PC-3 (cell line): ENCODE results near the gene BICD2. TPM values are rescaled to one million over a fixed set of nuclear protein-coding genes. Genes with fewer than 3 reads are reported as not detected.

Experiments
- ATAC-seq: fragments of 200-7000 bp; cut with Tn5 transposase; 2 replicates; pipeline ENCODE4 v1.9.1; 2020; ENCODE audit warnings: mild to moderate bottlenecking, moderate library complexity
- BruUV-seq: library from RNA; stranded (reverse); fragments of 400-500 nt; replicated peaks from 2 replicates; lab custom pipeline; 2021; lab: Mats Ljungman, UMichigan
- CTCF ChIA-PET: fragments of 300-600 bp; sonication (Branson Sonifier 250); formaldehyde crosslinking; loops from one replicate; lab custom pipeline; 2022; ENCODE audit warnings: antibody characterized with exemption; lab: Charles Lee
- POLR2A ChIA-PET: fragments of 300-600 bp; sonication (Branson Sonifier 250); formaldehyde crosslinking; loops from one replicate; lab custom pipeline; 2022; ENCODE audit warnings: antibody characterized with exemption; ENCODE audit not compliant: unreplicated experiment; lab: Charles Lee
- DNase-seq: peaks from one replicate; pipeline ENCODE4 v3.0.0-alpha.2; 2015
- H2AFZ ChIP-seq: fragments of 300-600 bp; sonication (generic); 2 replicates; pipeline ENCODE4 v1.6.0; 2016; ENCODE audit warnings: antibody characterized with exemption, low read length
- H3F3A ChIP-seq: fragments of 300-600 bp; sonication (generic); one replicate; pipeline ENCODE4 v1.6.0; 2017; ENCODE audit warnings: antibody characterized with exemption, low read length, control low read depth, mild to moderate bottlenecking; ENCODE audit not compliant: unreplicated experiment
- H3K27ac ChIP-seq: fragments of 300-600 bp; sonication (generic); 2 replicates; pipeline ENCODE4 v1.5.1; 2016; ENCODE audit warnings: mild to moderate bottlenecking, low read length
- H3K27me3 ChIP-seq: fragments of 300-600 bp; sonication (generic); 2 replicates; pipeline ENCODE4 v1.6.1; 2016; ENCODE audit warnings: low read length, mixed read lengths
- H3K36me3 ChIP-seq: fragments of 300-600 bp; sonication (generic); 2 replicates; pipeline ENCODE4 v1.6.1; 2016; ENCODE audit warnings: low read depth, mixed run types, low read length, mixed read lengths
- H3K4me1 ChIP-seq: fragments of 300-600 bp; sonication (generic); 2 replicates; pipeline ENCODE4 v1.5.1; 2016; ENCODE audit warnings: low read length; ENCODE audit not compliant: insufficient read depth
- H3K4me2 ChIP-seq: fragments of 300-600 bp; sonication (generic); 2 replicates; pipeline ENCODE4 v1.6.0; 2016; ENCODE audit warnings: low read length
- H3K4me3 ChIP-seq: fragments of 300-600 bp; sonication (generic); 2 replicates; pipeline ENCODE4 v1.5.1; 2016; ENCODE audit warnings: mild to moderate bottlenecking, low read length, mixed read lengths
- H3K79me2 ChIP-seq: fragments of 300-600 bp; sonication (generic); 2 replicates; pipeline ENCODE4 v1.6.1; 2017; ENCODE audit warnings: low read length, mixed read lengths
- H3K9ac ChIP-seq: fragments of 300-600 bp; sonication (generic); 2 replicates; pipeline ENCODE4 v1.6.0; 2016; ENCODE audit warnings: mild to moderate bottlenecking, low read length
- H3K9me2 ChIP-seq: fragments of 300-600 bp; sonication (generic); replicated peaks from 2 replicates; pipeline ENCODE4 v1.6.1; 2016; ENCODE audit warnings: mixed run types, low read length, mixed read lengths
- H3K9me3 ChIP-seq: fragments of 300-600 bp; sonication (generic); 2 replicates; pipeline ENCODE4 v1.6.1; 2016; ENCODE audit warnings: low read length, mixed read lengths
- H4K20me1 ChIP-seq: fragments of 300-600 bp; sonication (generic); 2 replicates; pipeline ENCODE4 v1.6.1; 2016; ENCODE audit warnings: low read length, mixed read lengths
- EZH2 ChIP-seq: fragments of 300-600 bp; sonication (generic); IDR thresholded peaks from one replicate; pipeline ENCODE4 v1.6.1; 2017; ENCODE audit warnings: antibody characterized with exemption, mild to moderate bottlenecking, low read length; ENCODE audit not compliant: unreplicated experiment
- EZH2phosphoT487 ChIP-seq: fragments of 300-600 bp; sonication (generic); IDR thresholded peaks from 2 replicates; pipeline ENCODE4 v1.6.1; 2018; ENCODE audit warnings: mild to moderate bottlenecking, antibody characterized with exemption, low read length, borderline replicate concordance
- intact Hi-C: fragments of 100-400 bp; cut with micrococcal nuclease; formaldehyde crosslinking; loops from 2 replicates; pipeline ENCODE4 v1.9.0; 2023
- total RNA-seq: library from RNA; depleted of rRNA; stranded (reverse); fragments of >200 nt; gene quantifications from 2 replicates; pipeline ENCODE4 v1.2.3, GENCODE V29; 2014
- TF ChIP-seq, protein P1 (sequence below): fragments of 300-600 bp; sonication (generic); conservative IDR thresholded peaks from 2 replicates; pipeline ENCODE4 v1.5.1; 2017; ENCODE audit warnings: antibody characterized with exemption, low read depth, mild to moderate bottlenecking, low read length

BICD2 gene
- total RNA-seq, 1 experiment from 2014 or later, result 26.3 TPM

DNA sequence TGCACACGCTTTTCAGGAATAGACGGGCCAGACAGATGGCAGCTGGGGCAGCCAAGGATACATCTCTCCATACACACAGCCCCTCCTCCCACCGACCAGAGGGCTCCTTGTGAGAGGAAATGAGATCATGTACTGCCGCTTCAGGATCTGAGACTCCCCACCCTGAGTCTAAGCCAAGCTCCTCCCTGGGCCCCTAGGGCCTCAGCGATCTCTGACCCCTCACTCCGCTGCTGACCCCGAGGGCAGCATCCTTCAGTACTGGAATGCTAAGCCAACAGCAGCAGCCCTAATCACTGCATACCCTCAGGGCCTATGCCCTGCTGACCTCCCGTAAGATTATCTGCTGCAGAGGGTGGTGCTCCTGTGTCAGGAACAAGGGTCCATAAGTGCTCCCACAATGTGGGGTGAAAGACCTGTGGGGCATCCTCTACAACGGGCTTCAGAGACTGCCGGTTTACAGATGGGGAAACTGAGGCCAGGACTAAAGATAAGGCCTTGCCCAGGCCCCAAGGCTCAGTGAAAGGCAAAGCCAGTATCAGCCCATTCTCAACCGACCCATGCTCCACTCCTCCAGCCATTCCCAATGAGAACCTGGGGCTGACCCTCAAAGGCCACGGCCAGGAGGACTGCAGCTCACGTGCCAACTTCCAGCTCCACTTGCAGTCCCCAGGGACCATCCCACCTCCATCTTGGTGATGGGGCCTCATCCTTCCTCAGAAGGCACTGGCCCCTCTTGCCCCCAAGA lies 37.5 kb downstream of the BICD2 start:
- no peaks in the 10 kb centered on the region for H3F3A ChIP-seq
- peaks cover 19% of the 10 kb centered on the region; the same call in 1 of the 2 replicates for H3K79me2 ChIP-seq
- H3K27ac ChIP-seq, result no peak overlapping the region
- ChIA-PET POLR2A (no interaction called here), CTCF (no interaction called here)
- no peak overlapping the region for H3K4me3 ChIP-seq
- no peaks in the 10 kb centered on the region for H4K20me1 ChIP-seq
- no peak overlapping the region for H3K9ac ChIP-seq
- DNase-seq, result no peak
- TF ChIP-seq EZH2, result no peak
- no peak for TF ChIP-seq EZH2phosphoT487
- TF ChIP-seq, protein P1, sequence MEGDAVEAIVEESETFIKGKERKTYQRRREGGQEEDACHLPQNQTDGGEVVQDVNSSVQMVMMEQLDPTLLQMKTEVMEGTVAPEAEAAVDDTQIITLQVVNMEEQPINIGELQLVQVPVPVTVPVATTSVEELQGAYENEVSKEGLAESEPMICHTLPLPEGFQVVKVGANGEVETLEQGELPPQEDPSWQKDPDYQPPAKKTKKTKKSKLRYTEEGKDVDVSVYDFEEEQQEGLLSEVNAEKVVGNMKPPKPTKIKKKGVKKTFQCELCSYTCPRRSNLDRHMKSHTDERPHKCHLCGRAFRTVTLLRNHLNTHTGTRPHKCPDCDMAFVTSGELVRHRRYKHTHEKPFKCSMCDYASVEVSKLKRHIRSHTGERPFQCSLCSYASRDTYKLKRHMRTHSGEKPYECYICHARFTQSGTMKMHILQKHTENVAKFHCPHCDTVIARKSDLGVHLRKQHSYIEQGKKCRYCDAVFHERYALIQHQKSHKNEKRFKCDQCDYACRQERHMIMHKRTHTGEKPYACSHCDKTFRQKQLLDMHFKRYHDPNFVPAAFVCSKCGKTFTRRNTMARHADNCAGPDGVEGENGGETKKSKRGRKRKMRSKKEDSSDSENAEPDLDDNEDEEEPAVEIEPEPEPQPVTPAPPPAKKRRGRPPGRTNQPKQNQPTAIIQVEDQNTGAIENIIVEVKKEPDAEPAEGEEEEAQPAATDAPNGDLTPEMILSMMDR, result no peak
- no peaks in the 10 kb centered on the region for H3K9me2 ChIP-seq
- no peaks in the 10 kb centered on the region for H3K27me3 ChIP-seq
- no peak for ATAC-seq
- no peak overlapping the region for H3K4me2 ChIP-seq
- H3K9me3 ChIP-seq, result no peaks in the 10 kb centered on the region
- H2AFZ ChIP-seq, result no peak overlapping the region
- no peaks in the 10 kb centered on the region; the same call in 1 of the 2 replicates for H3K36me3 ChIP-seq
- intact Hi-C loops, result no loop called here
- BruUV-seq, result no TSS peak
- H3K4me1 ChIP-seq, result no peaks in the 10 kb centered on the region

DNA sequence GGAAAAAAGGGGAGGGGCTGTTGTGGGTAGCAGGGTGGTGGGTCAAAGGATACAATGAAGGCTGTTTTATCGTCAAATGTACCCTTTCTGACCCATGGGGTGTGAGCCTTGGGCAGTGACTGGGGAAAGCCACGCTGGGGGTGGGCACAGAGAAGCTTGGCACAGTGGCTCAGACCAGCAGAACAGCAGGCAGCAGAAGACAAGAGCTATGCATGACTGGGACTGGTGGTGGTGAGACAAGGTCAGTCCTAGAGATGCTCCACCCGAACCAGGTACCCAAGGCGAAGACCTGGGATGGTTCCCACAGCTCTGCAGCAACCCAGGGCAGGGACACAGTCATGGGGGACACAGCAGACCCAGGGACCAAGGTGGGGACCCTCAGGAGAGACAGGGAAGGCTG lies 38.3 kb downstream of the BICD2 start:
- Histone ChIP-seq H3K27me3 (no peaks in the 10 kb centered on the region), H3F3A (no peaks in the 10 kb centered on the region), H3K9me3 (no peaks in the 10 kb centered on the region), H3K79me2 (peaks cover 11% of the 10 kb centered on the region; the same call in 1 of the 2 replicates), H3K9me2 (no peaks in the 10 kb centered on the region), H2AFZ (no peak overlapping the region), H4K20me1 (no peaks in the 10 kb centered on the region), H3K27ac (no peak overlapping the region), H3K9ac (no peak overlapping the region), H3K4me2 (no peak overlapping the region), H3K4me1 (no peaks in the 10 kb centered on the region), H3K36me3 (no peaks in the 10 kb centered on the region; the same call in 1 of the 2 replicates), H3K4me3 (no peak overlapping the region)
- TF ChIP-seq, protein P1, result no peak
- TF ChIP-seq EZH2phosphoT487 (no peak), EZH2 (no peak)
- DNase-seq, result no peak
- no peak for ATAC-seq
- intact Hi-C loops, result no loop called here
- POLR2A ChIA-PET, result no interaction called here
- no TSS peak for BruUV-seq
- CTCF ChIA-PET, result no interaction called here

DNA sequence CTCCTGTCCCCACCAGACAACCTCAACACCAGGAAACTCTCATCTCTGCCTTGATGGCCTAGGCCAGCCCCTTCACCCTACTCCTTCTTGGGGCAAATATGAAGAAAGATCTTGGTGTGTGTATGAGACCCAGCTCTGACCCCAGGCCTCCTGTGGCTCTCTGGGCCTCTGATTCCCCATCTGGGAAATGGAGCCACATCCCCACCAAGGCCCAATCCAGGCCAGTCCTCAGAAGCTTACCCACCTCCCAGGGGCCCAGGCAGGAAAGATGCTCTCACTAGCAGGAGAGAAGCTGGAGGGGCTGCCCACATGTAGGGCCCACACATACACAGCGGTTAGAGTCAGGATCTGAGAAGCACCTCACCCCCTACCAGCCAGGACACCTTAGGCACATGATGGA lies 38.9 kb downstream of the BICD2 start:
- TF ChIP-seq EZH2 (no peak), EZH2phosphoT487 (no peak)
- TF ChIP-seq, protein P1, result no peak
- no peaks in the 10 kb centered on the region for H4K20me1 ChIP-seq
- ATAC-seq, result no peak
- ChIA-PET CTCF (no interaction called here), POLR2A (no interaction called here)
- H3K36me3 ChIP-seq, result no peaks in the 10 kb centered on the region; the same call in 1 of the 2 replicates
- peaks cover 5% of the 10 kb centered on the region; the same call in 1 of the 2 replicates for H3K79me2 ChIP-seq
- no peak overlapping the region for H3K4me2 ChIP-seq
- no peak overlapping the region for H2AFZ ChIP-seq
- H3K27me3 ChIP-seq, result no peaks in the 10 kb centered on the region
- H3K4me3 ChIP-seq, result no peak overlapping the region
- H3K9me3 ChIP-seq, result no peaks in the 10 kb centered on the region
- BruUV-seq, result no TSS peak
- no peak for DNase-seq
- H3F3A ChIP-seq, result no peaks in the 10 kb centered on the region
- H3K27ac ChIP-seq, result no peak overlapping the region
- intact Hi-C loops, result no loop called here
- no peaks in the 10 kb centered on the region for H3K4me1 ChIP-seq
- no peaks in the 10 kb centered on the region for H3K9me2 ChIP-seq
- no peak overlapping the region for H3K9ac ChIP-seq
